A549 (cell line): ENCODE results near the gene UXT. TPM values are rescaled to one million over a fixed set of nuclear protein-coding genes. Genes with fewer than 3 reads are reported as not detected.

ENCODE experiments used
- ATAC-seq, 2 experiments: fragments of 200-7000 bp in 1 of 2; fragments of >200 bp in 1 of 2; cut with Nextera tagmentation in 1 of 2; cut with Tn5 transposase in 1 of 2; 3 replicates each; pipeline versions ENCODE4 v1.8.0 to v1.9.1; 2018 to 2020; ENCODE audit warnings: mild to moderate bottlenecking in 1 of 2, moderate library complexity in 1 of 2
- CTCF ChIA-PET: fragments of 300-600 bp; sonication (Branson Sonifier 250); formaldehyde crosslinking; extraction: SDS; loops from one replicate; lab custom pipeline; 2021; ENCODE audit warnings: antibody characterized with exemption, inconsistent platforms; lab: Yijun Ruan, JAX
- POLR2A ChIA-PET: fragments of 350-600 bp; formaldehyde crosslinking; extraction: SDS; loops from one replicate; lab custom pipeline; 2021; ENCODE audit warnings: antibody characterized with exemption, inconsistent platforms; lab: Yijun Ruan, JAX
- DNase-seq, 2 experiments: peaks; one replicate each; pipeline versions ENCODE4 v3.0.0 to v3.0.0-alpha.2; 2011 to 2016; ENCODE audit warnings: low read depth in 1 of 2, low spot score in 1 of 2
- FAIRE-seq: peaks from 2 replicates; lab custom pipeline; 2011; peaks lifted over from hg19 to GRCh38; lab: Jason Lieb, UNC
- H3K27ac ChIP-seq, 2 experiments: fragments of >200 bp; sonication (Bioruptor Twin); formaldehyde crosslinking; 3 replicates each; pipeline ENCODE4 v1.5.1; 2016 to 2017
- H3K4me1 ChIP-seq: fragments of >200 bp; sonication (Bioruptor Twin); formaldehyde crosslinking; 3 replicates; pipeline ENCODE4 v1.6.1; 2016
- H3K4me2 ChIP-seq: fragments of >200 bp; sonication (Bioruptor Twin); formaldehyde crosslinking; 3 replicates; pipeline ENCODE4 v1.6.1; 2016
- H3K4me3 ChIP-seq: fragments of >200 bp; sonication (Bioruptor Twin); formaldehyde crosslinking; 3 replicates; pipeline ENCODE4 v1.5.1; 2016
- H3K9me3 ChIP-seq: fragments of >200 bp; sonication (Bioruptor Twin); formaldehyde crosslinking; 3 replicates; pipeline ENCODE4 v1.6.1; 2016
- CEBPB ChIP-seq, 2 experiments: fragments of >200 bp in 1 of 2; sonication (Bioruptor Twin) in 1 of 2; formaldehyde crosslinking in 1 of 2; IDR thresholded peaks; 2 replicates each; pipeline ENCODE4 v1.6.1; 2012 to 2016
- CHD2 ChIP-seq: fragments of 150-350 bp; IDR thresholded peaks from 2 replicates; pipeline ENCODE4 v1.6.1; 2014; ENCODE audit warnings: low read length; ENCODE audit not compliant: partially characterized antibody
- E2F6 ChIP-seq: IDR thresholded peaks from 2 replicates; pipeline ENCODE4 v1.6.1; 2012; ENCODE audit warnings: low read depth, borderline replicate concordance
- ELK1 ChIP-seq: fragments of 150-350 bp; IDR thresholded peaks from 2 replicates; pipeline ENCODE4 v1.6.1; 2014; ENCODE audit warnings: low read depth, mild to moderate bottlenecking, low read length
- HES2 ChIP-seq: fragments of >200 bp; sonication (Bioruptor Twin); formaldehyde crosslinking; IDR thresholded peaks from 2 replicates; pipeline ENCODE4 v1.6.1; 2016
- HEYL ChIP-seq: fragments of 250-450 bp; sonication (Bioruptor Pico); IDR thresholded peaks from 2 replicates; pipeline ENCODE4 v1.8.0; 2021; ENCODE audit warnings: mild to moderate bottlenecking, moderate library complexity
- HOXA7 ChIP-seq: fragments of 250-450 bp; sonication (Bioruptor Pico); IDR thresholded peaks from 2 replicates; pipeline ENCODE4 v1.5.0; 2020; ENCODE audit warnings: mild to moderate bottlenecking, moderate library complexity
- KDM5A ChIP-seq: fragments of 200-600 bp; sonication (generic); IDR thresholded peaks from 2 replicates; pipeline ENCODE4 v1.6.1; 2016; ENCODE audit warnings: antibody characterized with exemption, mild to moderate bottlenecking
- MYC ChIP-seq: IDR thresholded peaks from 2 replicates; pipeline ENCODE4 v1.6.1; 2012; ENCODE audit warnings: mild to moderate bottlenecking, inconsistent platforms, low read length, improper control_type of control experiment, borderline replicate concordance
- PBX3 ChIP-seq: IDR thresholded peaks from 2 replicates; pipeline ENCODE4 v1.6.1; 2012
- PHF8 ChIP-seq: fragments of 200-600 bp; sonication (generic); IDR thresholded peaks from 2 replicates; pipeline ENCODE4 v1.6.1; 2016; ENCODE audit warnings: low read depth, mild to moderate bottlenecking, antibody characterized with exemption, moderate library complexity, borderline replicate concordance
- POLR2A ChIP-seq: IDR thresholded peaks from 2 replicates; pipeline ENCODE4 v1.6.1; 2012; ENCODE audit warnings: mild to moderate bottlenecking, low read length
- RAD21 ChIP-seq, 2 experiments: fragments of >200 bp in 1 of 2; sonication (Bioruptor Twin) in 1 of 2; formaldehyde crosslinking in 1 of 2; IDR thresholded peaks in 1 of 2; conservative IDR thresholded peaks in 1 of 2; 2 replicates in 1 of 2; 3 replicates in 1 of 2; pipeline ENCODE4 v1.6.1; 2012 to 2018; ENCODE audit warnings: inconsistent platforms in 1 of 2
- RCOR1 ChIP-seq: fragments of 150-350 bp; IDR thresholded peaks from 2 replicates; pipeline ENCODE4 v1.6.1; 2014; ENCODE audit warnings: antibody characterized with exemption, low read length, low read depth
- REST ChIP-seq: fragments of 200-600 bp; sonication (generic); IDR thresholded peaks from 2 replicates; pipeline ENCODE4 v1.6.1; 2016; ENCODE audit warnings: antibody characterized with exemption, mild to moderate bottlenecking, moderate library complexity
- RFX5 ChIP-seq: fragments of 450-650 bp; IDR thresholded peaks from 2 replicates; pipeline ENCODE4 v1.7.1; 2014; ENCODE audit warnings: antibody characterized with exemption, mild to moderate bottlenecking, moderate library complexity
- TP53 ChIP-seq: fragments of 250-450 bp; sonication (Bioruptor Pico); IDR thresholded peaks from 2 replicates; pipeline ENCODE4 v1.5.0; 2021; ENCODE audit warnings: mild to moderate bottlenecking, moderate library complexity
- USF2 ChIP-seq: fragments of 450-650 bp; IDR thresholded peaks from 2 replicates; pipeline ENCODE4 v1.6.1; 2014; ENCODE audit warnings: antibody characterized with exemption
- ZNF302 ChIP-seq: fragments of 250-450 bp; sonication (Bioruptor Pico); IDR thresholded peaks from 2 replicates; pipeline ENCODE4 v1.9.0; 2021; ENCODE audit warnings: inconsistent platforms, mild to moderate bottlenecking, moderate library complexity
- WGBS: methylation state at CpG from one replicate; pipeline ENCODE4 v1.1.6; 2017; ENCODE audit errors: missing lambda C conversion rate; 5-methylcytosine and 5-hydroxymethylcytosine counted together
- polyA plus RNA-seq, 4 experiments: library from polyadenylated mRNA; depleted of rRNA in 3 of 4; stranded (reverse); fragments of >200 nt; fragmentation: RNase III in 1 of 4; extraction: RNeasy Plus Mini Kit Qiagen cat#74134 plus additional on column Dnase treatment in 1 of 4; gene quantifications; 2 replicates in 3 of 4; 3 replicates in 1 of 4; pipeline ENCODE4 v1.2.3, GENCODE V29; 2011 to 2017

The UXT gene
- polyA plus RNA-seq, 2 of the 4 experiments (the other 2 are of a cell fraction) = 172 to 175 TPM

GRCh38 chrX:47618923-47619485 is 40.0 kb downstream of the UXT start:
- TF ChIP-seq E2F6 = no peak
- TF ChIP-seq PHF8 = no peak
- no peak for TF ChIP-seq REST
- no peak for TF ChIP-seq RFX5
- TF ChIP-seq HOXA7 = no peak
- no peak for TF ChIP-seq ZNF302
- TF ChIP-seq HES2 = no peak
- TF ChIP-seq MYC = no peak
- no peak for TF ChIP-seq KDM5A
- TF ChIP-seq PBX3 = no peak
- H3K27ac ChIP-seq = no peak overlapping the region
- no peak for DNase-seq
- ChIA-PET POLR2A (no interaction called here), CTCF (interaction anchor here (1.0 kb wide), 1 partner anchor 95 kb away, joined by 3 read pairs; no protein-coding TSS in a partner anchor)
- H3K4me3 ChIP-seq = peak overlapping the region; percentile 33
- 33% methylated on average over 18 of the region's 32 CpGs for WGBS
- FAIRE-seq = no peak
- no peaks in the 10 kb centered on the region for H3K9me3 ChIP-seq
- no peaks in the 10 kb centered on the region for H3K4me1 ChIP-seq
- H3K4me2 ChIP-seq = peak overlapping the region; percentile 70
- ATAC-seq = no peak

GRCh38 chrX:47614618-47615017 is 44.4 kb downstream of the UXT start:
- no peak overlapping the region for H3K4me3 ChIP-seq
- H3K27ac ChIP-seq = no peak overlapping the region
- FAIRE-seq (no peak), DNase-seq (no peak), ATAC-seq (no peak)
- no peaks in the 10 kb centered on the region for H3K4me1 ChIP-seq
- no peak for TF ChIP-seq HEYL (CRISPR knock-in tag)
- no peak for TF ChIP-seq RFX5
- no peak for TF ChIP-seq CEBPB (IDR thresholded peaks at IDR 0.05)
- no peak for TF ChIP-seq RCOR1
- no peak for TF ChIP-seq RAD21 (conservative IDR thresholded peaks at IDR 0.05 in 1 of 2, IDR thresholded peaks at IDR 0.05 in 1 of 2)
- TF ChIP-seq E2F6 = no peak
- no peak for TF ChIP-seq ELK1
- no peak for TF ChIP-seq TP53 (CRISPR knock-in tag)
- TF ChIP-seq CHD2 = no peak
- no peak for TF ChIP-seq MYC
- no peak for TF ChIP-seq USF2
- no peak for TF ChIP-seq POLR2A
- CTCF ChIA-PET = interaction anchor here (0.6 to 1.3 kb wide), 2 partner anchors 32 to 1029 kb away, joined by 3 read pairs; partner anchors contain the start of gene TIMP1
- no peak overlapping the region for H3K4me2 ChIP-seq
- POLR2A ChIA-PET = no interaction called here
- H3K9me3 ChIP-seq = no peaks in the 10 kb centered on the region
- WGBS = 50% methylated on average over 5 of the region's 5 CpGs
